ENCODE data around the gene OR13A1.

- TF ChIP-seq CTCF (IDR thresholded peaks at IDR 0.05) = no peak
- no peak for TF ChIP-seq POLR2A (IDR thresholded peaks at IDR 0.05)
Measured at GRCh38 chr10:45280113-45280760, 35.2 kb downstream of the OR13A1 start.
